ENCODE data around the gene MYOZ1. TPM values are rescaled to one million over a fixed set of nuclear protein-coding genes. Genes with fewer than 3 reads are reported as not detected.

The MYOZ1 gene
- total RNA-seq, 4 donors from 2014 or later, result not detected

DNA sequence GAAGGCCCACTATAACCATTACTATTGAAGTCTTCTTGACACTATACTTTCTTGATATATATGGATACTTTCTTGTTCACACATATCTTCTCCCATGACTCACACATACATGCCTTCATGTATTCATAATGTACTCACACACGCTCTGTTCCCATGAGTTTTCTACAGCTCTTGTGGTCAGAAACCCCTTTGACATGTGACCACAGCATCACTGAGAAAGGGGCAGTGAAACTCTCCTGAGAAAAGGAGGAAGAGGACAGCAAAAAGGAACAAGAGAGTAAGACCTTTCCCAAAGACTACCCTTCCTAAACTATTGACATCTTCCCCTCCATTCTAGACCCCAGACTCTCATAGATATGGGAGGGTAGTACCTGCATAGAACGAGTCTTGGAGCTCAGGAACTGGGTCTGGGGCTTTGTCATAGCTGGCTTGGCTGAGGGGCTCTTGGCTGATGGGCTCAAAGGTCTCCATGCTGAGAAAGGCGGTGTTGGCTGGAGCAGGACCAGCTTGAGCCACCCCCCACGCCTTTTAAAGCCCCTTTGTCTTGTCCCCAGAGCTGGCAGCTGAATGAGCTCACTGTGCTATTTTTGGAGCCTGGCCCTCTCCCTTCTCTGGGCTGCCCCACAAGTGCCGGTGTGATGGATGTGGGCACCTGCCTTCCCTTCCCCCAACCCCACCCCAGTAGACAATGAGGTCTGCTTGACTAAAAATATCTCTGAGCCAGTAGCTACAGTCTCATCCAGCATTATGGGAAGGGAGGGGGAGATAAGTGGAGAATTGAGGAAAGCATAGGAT is 9.5 kb upstream of the MYOZ1 start:
- H3K27me3 ChIP-seq, result no peaks in the 10 kb centered on the region
- H3K4me3 ChIP-seq, result no peak overlapping the region
- H3K9me3 ChIP-seq, result no peaks in the 10 kb centered on the region
- TF ChIP-seq EP300 (IDR thresholded peaks at IDR 0.05) (no peak), POLR2A (IDR thresholded peaks at IDR 0.05) (no peak), POLR2AphosphoS5 (IDR thresholded peaks at IDR 0.05) (no peak)
- TF ChIP-seq, protein P1, sequence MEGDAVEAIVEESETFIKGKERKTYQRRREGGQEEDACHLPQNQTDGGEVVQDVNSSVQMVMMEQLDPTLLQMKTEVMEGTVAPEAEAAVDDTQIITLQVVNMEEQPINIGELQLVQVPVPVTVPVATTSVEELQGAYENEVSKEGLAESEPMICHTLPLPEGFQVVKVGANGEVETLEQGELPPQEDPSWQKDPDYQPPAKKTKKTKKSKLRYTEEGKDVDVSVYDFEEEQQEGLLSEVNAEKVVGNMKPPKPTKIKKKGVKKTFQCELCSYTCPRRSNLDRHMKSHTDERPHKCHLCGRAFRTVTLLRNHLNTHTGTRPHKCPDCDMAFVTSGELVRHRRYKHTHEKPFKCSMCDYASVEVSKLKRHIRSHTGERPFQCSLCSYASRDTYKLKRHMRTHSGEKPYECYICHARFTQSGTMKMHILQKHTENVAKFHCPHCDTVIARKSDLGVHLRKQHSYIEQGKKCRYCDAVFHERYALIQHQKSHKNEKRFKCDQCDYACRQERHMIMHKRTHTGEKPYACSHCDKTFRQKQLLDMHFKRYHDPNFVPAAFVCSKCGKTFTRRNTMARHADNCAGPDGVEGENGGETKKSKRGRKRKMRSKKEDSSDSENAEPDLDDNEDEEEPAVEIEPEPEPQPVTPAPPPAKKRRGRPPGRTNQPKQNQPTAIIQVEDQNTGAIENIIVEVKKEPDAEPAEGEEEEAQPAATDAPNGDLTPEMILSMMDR (IDR thresholded peaks at IDR 0.05), result no peak
- H3K36me3 ChIP-seq, result no peaks in the 10 kb centered on the region
- peaks cover 0 to 43% (median 14%) of the 10 kb centered on the region in 3 donors for H3K4me1 ChIP-seq
- 66 to 79% methylated on average over 2 to 3 of the region's 5 CpGs for WGBS, 2 donors (ENCODE audit: low coverage in 1 of 2)
- H3K27ac ChIP-seq, result no peak overlapping the region
- no peak for ATAC-seq

DNA sequence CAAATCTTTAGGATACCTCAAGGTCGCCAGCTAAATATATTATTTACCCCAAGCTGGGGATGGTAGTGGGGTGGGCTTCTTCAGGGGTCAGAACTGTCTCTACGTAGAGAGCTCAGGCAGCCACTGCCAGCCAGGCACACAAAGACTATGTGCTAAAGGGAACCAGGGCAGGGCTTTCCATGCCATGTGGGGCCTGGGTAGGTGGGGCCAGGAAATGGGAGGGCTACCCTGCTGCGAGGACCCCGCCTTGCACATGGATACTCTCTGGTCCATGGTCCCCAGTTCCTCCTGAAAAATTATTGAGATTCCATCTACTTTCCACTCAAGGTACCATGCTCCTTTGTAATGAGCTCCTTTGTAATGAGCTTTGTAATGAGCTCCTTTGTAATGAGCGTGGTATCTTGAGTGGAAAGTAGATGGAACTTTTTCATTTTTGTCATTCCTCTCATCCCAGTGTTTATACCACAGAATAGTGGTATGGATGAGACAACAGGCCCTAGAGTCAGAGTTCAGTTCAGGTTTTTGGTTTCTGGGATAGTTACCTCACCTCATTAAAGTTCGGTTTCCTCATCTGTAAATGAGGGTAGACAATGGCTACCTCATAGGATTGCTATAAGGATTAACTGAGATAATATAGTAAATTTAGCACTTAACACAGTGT is 8.7 kb upstream of the MYOZ1 start:
- Histone ChIP-seq H3K27ac (no peak overlapping the region), H3K4me3 (no peak overlapping the region), H3K9me3 (no peaks in the 10 kb centered on the region), H3K27me3 (no peaks in the 10 kb centered on the region), H3K4me1 (peaks cover 0 to 36% (median 12%) of the 10 kb centered on the region in 3 donors), H3K36me3 (no peaks in the 10 kb centered on the region)
- WGBS, 2 donors (ENCODE audit: low coverage in 1 of 2), result 89 to 97% methylated on average over 5 of the region's 6 CpGs
- no peak for ATAC-seq
- TF ChIP-seq POLR2AphosphoS5 (IDR thresholded peaks at IDR 0.05) (no peak), EP300 (IDR thresholded peaks at IDR 0.05) (no peak), POLR2A (IDR thresholded peaks at IDR 0.05) (no peak)
- TF ChIP-seq, protein P1 (IDR thresholded peaks at IDR 0.05), result no peak

DNA sequence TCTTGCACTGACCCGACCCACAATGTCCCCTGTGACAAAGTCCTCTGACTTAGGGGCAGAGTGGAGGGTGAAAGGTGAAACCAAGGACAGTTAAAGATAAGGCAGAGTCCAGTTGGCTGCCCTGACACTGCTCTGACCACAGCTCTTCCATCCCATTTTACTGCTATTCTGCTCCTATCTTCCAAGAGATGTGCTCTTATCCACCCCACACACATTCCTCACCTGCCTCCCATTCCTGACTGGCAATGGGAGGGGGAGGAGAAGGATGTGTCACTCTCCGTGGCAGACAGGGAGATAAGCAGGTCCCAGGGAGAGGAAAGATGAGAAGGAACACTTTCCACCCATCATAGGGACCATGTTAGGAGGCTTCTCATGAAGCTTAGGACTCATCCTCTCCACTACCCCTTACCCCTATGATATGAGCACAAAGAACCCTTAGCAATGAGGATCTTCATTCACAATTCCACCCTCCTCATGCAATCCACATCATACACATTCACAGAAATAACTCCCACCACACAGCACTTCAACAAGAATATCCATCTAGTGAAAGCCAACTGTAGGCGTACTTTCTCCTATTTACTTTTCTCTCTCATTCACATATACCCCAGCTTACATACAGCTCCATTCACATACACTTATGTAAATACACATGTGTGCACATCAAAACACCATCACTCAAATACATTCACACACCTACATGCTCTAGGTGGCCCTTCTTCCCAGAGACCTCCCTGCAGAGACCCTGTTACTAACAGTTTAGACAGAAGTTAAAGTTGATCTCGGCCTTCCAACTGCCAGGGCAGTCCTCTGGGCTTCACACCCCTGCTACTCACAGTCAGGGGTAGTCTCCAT is 7.9 kb upstream of the MYOZ1 start:
- H3K27me3 ChIP-seq, result no peaks in the 10 kb centered on the region
- H3K36me3 ChIP-seq, result no peaks in the 10 kb centered on the region
- peaks cover 0 to 38% (median 12%) of the 10 kb centered on the region in 3 donors for H3K4me1 ChIP-seq
- no peak overlapping the region for H3K27ac ChIP-seq
- H3K4me3 ChIP-seq, result no peak overlapping the region
- 77 to 100% methylated on average over 1 to 2 of the region's 4 CpGs for WGBS, 2 donors (ENCODE audit: low coverage in 1 of 2)
- H3K9me3 ChIP-seq, result no peaks in the 10 kb centered on the region
- no peak for ATAC-seq
- no peak for TF ChIP-seq POLR2A (IDR thresholded peaks at IDR 0.05)
- TF ChIP-seq, protein P1 (IDR thresholded peaks at IDR 0.05), result no peak

DNA sequence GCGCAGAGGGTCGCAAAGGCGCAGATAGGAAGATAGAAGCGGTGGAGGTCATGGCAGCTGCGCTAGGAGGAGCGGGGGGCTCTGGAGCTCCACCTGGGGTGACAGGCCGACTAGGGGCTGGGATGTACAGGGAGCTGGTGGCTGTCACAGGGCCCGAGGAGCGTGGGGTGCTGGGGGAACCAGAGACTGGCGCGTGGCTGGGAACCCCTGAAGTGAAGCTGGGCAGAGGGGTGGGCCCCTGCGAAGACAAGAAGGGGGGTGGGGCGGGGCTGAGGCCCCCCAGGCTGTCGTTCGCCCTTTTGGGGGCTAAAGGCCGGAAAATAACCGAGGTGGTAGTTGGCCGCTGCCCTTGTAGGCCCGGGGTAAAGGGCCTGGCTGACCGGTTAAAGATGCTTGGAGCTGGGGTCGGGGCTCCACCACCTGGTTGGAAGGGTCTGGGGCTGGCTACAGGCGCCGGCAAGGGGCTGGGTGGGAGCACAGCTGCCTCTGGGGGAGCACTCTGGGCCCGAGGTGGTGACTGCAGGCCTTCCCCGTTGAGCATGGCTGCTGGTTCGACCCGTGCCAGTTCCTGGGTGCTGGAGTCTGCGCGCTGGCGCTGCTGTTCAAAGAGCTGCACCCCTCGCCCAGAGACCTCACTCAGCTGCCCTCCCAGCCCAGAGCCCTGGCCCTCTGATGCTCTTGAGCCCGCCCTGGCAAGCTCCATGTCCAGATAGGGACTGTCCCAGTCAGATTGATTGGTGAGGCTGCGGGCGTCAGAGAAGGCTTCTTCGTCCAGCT is 6.8 kb upstream of the MYOZ1 start:
- Histone ChIP-seq H3K27ac (peak overlapping the region in 3 of 4 donors; percentile 64 to 79 (median 69)), H3K36me3 (no peaks in the 10 kb centered on the region), H3K4me1 (peaks cover 0 to 44% (median 12%) of the 10 kb centered on the region in 3 donors), H3K27me3 (no peaks in the 10 kb centered on the region), H3K9me3 (no peaks in the 10 kb centered on the region), H3K4me3 (peak overlapping the region; percentile 79 to 83)
- no peak for ATAC-seq
- WGBS, 2 donors (ENCODE audit: low coverage in 1 of 2), result 11% methylated on average over 8 of the region's 35 CpGs; no CpG with 5 or more reads in 1 of the 2 donors
- TF ChIP-seq POLR2AphosphoS5 (IDR thresholded peaks at IDR 0.05) (no peak), EP300 (IDR thresholded peaks at IDR 0.05) (no peak), POLR2A (IDR thresholded peaks at IDR 0.05) (no peak)
- TF ChIP-seq, protein P1 (IDR thresholded peaks at IDR 0.05), result no peak
